Sciatic nerve (tissue), 2 donors: ENCODE measurements around the gene RALGAPB. TPM values are rescaled to one million over a fixed set of nuclear protein-coding genes. Genes with fewer than 3 reads are reported as not detected.
"Not testable (repeated sequence)": the region's sequence is repeated elsewhere in the genome, so short reads cannot be mapped to it uniquely, and the experiment has no call there.

Source experiments
- ATAC-seq: fragments of 200-7000 bp; cut with Tn5 transposase; one replicate; pipeline ENCODE4 v1.9.1; 2020; ENCODE audit warnings: mild to moderate bottlenecking, moderate library complexity
- DNase-seq: peaks from one replicate; pipeline ENCODE4 v3.0.0-alpha.2; 2020; ENCODE audit warnings: low spot score
- intact Hi-C: fragments of 100-400 bp; cut with DNase I; formaldehyde crosslinking; loops from one replicate; pipeline ENCODE4 v1.14.2; 2022
- total RNA-seq: library from RNA; stranded (reverse); fragmentation: NEBNext Ultra II Directional; extraction: Animal tissue kit (Norgen Biotek cat#: 25700); gene quantifications from one replicate; pipeline ENCODE4 v1.2.1, GENCODE V29; 2021
- donor health status: DM: no; HTN: no; CAD: no.
- donor health status: DM: no; HTN: no; CAD: no.

RALGAPB gene
- total RNA-seq, 1 donor from 2014 or later = 40.9 TPM

DNA sequence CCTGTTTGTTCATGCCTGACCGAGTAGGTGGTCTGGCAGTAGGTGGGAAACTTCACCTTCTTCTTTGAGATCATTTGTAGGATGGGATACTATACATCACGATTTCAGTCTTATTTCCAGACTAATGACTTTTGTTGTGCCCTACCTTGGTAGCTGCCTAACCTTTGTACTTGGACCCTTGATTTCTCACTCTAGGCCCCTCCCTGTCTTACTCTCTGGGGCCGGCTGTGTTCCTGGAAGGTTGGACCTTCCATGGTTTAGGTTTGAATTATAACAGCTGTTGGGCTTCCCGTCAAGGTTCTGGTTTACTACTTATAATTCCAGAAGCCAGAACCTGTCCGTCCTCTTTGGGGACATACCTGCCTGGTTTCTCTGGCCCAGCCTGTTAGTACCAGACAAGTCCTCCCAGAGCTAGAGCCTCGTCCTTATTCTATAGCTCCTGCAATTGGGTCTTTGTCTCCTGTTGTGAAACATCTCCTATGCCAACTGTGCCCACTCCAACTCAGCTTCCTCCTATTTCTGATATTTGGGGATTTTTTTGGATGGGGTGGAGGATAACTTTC is 93.5 kb downstream of the RALGAPB start:
- intact Hi-C loops = no loop called here
- DNase-seq (no peak), ATAC-seq (no peak)

DNA sequence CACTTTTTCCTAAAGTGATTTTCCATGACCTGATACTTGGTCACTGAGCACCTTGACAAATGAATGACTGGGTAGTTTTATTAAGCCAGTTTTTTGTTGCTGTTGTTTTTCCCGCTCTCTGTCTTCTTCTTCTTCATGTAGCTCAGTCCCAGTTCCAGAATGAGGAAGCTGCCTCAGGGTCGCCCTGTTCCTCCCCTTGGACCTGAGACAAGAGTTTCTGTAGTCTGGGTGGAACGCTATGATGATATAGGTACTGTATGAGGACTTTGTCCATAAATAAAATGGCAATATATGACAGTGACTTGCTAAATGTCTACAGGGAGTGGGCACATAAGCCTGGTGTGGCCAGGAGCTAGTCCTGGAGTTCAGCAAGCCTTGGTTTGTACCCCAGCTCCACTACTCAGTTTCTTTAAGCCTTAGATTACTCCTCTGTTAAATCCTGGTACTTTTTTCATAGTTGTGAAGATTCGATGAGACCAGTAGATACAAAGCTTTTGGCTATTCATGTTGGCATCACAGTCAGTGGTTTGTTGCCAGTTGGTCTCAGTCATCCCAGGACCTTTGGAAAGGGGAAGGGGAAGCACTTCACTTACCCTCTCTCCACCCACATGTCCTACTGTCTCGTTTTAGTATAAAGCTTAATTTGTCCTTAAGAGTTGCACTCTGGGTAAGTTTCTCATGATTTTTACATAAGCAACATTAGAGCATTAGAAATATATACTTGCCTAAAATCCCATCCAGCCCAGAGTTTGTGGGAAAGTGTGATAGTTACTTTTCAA is 97.3 kb downstream of the RALGAPB start:
- ATAC-seq (no peak), DNase-seq (no peak)
- intact Hi-C loops = no loop called here

DNA sequence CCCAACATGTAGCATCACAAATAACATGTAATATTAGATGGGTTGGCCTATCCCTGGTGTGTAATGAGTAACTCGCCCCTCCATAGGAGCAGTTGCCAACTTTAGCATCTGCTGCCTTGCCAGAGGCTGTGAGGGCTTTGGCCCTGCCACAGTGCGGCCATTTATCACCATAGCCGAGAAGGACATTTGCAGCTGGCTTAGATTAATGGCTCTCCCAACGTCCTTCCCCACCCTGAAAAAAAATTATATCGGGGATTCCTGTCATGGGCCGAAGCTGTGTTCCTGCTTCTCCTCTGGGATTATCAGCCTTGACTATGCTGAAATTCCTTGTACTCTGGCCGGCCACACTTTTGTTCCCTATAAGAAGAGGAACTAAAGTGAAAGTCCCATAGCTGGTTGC is 100.8 kb downstream of the RALGAPB start:
- DNase-seq (no peak), ATAC-seq (no peak)
- intact Hi-C loops = no loop called here

DNA sequence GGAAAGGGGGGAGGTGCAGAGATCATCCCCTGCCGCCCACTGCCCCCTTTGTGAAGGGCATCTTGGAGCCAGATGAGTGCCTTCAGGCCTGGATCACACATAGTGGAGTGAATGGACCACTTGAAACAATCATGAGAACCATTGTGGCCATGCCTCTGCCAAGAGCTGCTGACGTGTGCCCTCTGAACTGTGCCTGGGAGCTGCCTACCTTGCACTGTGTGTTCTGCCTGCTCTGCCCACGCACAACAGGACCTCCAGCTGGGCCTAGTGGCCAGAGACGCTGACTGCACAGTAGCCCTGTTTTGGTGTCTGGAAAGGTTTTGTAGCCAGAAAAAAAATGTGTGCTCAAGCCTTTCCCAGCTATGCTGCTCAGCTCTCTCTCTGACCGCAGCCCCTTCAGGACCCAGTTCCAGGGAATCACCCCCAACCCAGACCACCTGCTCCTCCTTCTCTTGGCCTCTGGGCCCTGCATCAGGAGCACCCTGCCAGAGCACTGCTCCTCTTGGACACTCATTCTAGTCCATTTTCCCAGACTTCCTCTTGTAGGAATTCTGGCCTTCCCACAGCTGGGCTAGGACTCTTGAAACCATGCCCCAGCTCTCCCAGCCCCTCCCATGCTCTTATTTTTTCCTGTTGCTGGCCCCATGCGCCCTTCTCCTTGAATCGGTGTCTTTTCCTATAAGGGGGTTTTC is 106.7 kb downstream of the RALGAPB start:
- intact Hi-C loops = no loop called here
- DNase-seq = no peak
- ATAC-seq = no peak

DNA sequence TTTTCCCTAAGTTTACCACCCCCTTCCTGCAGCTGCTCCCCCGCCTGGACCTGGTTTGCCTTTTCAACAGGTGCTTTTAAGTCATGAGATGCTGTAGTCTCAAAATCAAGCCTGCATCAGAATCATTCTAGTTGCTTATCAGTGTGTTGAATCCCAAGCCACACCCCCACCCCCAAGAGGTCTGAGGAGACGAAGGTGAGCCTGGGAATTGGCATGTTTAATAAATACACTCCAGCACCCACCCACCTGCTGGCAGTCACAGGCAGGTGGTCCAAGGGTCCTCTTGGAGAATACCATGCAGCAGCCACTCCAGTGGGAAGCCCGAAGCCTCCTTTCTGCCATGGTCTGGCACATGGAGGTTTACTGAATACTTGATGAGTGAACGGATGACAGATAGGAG is 107.3 kb downstream of the RALGAPB start:
- DNase-seq = no peak
- ATAC-seq = no peak
- intact Hi-C loops = no loop called here

DNA sequence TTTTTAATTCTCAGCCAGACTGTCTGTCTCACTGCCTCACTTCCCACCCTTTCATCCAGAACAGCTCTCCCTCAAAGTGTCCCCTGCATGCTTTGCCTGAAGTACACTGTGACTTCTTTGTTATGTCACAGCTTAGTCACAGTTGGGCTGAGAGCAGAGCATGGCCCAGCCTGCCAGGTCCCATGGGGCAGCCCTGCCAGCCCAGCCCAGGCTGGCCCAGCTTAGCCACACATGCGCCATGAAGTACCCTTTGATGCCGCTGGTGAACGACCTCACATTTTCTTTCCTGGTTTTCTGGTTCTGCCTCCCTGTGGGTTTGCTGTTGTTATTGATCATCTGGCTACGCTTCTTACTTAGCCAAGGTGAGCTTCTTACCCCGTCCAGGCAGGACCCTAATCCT is 108.4 kb downstream of the RALGAPB start, which contains the start of gene ADIG:
Gene ADIG, plus strand, starts transcription at position 185 of the 400 bp plus-strand sequence. Its CDS starts 54 bp downstream, at position 239.
- intact Hi-C loops = no loop called here
- ATAC-seq = peak; percentile 45
- DNase-seq = no peak

DNA sequence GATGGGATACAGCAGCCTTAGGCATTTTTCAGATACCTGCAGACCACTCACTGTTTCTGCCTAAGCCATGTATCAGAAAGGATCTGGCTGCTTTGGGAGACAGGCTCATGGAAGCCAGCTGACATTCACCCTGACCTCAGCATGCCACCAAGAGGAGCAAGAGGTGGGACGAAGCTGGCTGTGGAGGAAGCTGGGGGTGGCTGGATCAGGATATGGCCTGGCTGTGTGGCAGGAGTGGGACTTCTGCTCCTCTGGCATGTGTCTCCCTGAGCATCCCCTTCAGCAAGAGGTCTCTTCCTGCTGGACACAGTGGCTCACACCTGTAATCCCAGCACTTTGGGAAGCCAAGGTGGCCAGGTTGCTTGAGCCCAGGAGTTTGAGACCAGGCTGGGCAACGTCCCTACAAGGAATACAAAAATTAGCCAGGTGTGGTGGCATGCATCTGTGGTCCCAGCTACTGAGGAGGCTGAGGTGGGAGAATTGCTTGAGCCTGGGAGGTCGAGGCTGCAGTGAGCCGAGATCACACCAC is 109.3 kb downstream of the RALGAPB start:
- intact Hi-C loops = no loop called here
- ATAC-seq (no peak), DNase-seq (no peak)

DNA sequence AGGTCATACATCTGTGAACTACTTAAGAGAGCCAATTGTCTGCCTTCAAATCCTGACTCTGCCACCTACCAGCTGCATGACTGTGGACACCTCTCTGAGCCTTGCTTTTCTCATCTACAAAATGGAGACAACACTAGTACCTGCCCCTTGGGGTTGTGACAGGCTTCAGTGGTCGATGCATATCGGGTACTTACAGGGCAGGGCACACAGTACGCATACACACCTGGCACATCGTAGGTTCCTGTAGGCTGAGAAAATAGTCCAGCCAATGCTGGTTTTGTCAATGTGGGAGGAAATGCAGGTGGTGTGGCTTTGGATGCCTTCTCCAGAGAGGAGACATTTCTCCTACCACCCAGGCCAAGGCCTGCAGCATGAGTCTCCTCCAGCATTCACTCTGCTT is 110.7 kb downstream of the RALGAPB start:
- DNase-seq (no peak), ATAC-seq (no peak)
- intact Hi-C loops = no loop called here

DNA sequence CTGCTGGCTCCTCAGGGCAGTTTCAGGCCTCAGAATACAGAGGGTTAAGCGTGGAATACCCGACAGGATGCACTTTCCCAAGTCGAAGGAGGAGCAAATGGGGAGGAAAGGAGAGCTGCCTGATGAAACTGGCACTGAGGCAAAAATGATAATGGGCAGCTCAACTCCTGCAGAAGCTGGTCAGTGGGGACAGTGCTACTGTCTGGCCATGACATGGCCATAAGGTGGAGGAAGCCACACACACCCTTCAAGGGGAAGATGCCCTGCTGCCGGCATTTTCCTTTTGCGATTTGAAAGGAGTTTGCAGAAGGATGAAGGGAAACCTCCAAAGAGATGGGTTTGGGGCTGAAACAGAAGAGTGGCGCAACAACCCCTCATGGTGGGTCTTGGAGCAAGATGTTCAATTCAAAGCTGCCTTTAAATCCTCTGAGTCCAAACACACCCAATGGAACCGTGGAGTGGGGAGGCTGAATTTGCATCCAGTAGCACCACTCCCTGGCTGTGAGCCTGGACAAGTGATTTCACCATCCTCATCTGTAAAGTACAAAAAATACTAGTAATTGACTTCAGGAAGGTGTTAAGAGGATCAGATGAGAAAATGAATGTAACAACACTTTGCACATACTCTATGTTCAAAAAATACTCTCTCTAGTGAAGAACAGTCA is 111.6 kb downstream of the RALGAPB start:
- DNase-seq = no peak
- intact Hi-C loops = no loop called here
- ATAC-seq = no peak

DNA sequence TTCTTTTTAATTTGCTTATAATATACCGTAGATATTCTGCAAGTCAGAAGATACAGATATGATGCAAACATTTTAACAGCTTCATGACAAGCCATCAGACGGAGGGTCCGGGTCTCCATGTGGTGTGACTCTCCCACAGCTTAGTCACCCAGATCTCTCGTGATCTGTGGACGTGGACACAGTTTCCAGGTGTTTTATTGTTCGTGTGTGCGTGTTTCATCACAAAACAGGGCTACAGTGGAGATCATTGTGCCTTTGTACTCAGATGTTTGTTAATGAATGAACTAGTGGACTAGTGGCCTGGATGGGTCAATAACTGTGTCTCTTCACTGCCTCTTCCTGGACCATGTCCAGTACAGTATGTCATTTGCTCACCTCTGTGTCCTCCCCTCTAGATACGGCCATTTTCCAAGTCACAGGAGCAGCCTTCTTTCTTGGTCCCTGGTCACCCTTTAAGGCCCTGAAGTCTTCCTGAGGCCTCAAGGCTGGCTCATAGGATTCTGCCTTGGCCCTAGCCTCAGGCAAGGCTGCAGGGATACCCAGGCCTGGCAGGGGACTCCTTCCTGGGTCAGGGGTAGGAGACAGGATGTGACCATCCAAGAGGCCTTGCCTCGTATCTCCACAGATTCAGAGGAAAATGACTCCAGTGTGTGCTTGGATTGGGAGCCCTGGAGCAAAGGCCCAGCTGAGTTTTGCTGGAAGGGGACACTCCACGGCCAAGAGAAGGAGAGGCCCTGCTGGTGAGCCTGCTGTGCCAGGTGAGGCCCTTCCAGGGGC is 112.9 kb downstream of the RALGAPB start:
- DNase-seq (no peak), ATAC-seq (no peak)
- intact Hi-C loops = no loop called here

DNA sequence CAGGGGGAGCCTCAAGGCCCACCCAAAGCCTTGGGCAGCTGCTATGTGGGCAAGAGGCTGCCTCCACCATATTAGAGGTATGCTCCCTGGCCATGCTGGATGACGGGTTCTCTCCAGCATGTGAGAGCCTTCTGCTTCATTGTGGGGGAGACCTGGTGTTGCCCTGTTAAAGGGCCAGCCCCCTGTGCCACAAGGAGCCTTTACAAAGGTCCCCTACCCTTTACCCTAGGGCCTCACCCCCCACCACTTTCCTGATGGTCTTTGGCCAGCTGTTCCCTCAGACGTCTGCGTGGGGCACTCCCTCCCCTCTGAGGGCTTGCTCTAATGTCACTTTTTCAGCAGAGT is 113.5 kb downstream of the RALGAPB start:
- intact Hi-C loops = no loop called here
- DNase-seq (no peak), ATAC-seq (no peak)

DNA sequence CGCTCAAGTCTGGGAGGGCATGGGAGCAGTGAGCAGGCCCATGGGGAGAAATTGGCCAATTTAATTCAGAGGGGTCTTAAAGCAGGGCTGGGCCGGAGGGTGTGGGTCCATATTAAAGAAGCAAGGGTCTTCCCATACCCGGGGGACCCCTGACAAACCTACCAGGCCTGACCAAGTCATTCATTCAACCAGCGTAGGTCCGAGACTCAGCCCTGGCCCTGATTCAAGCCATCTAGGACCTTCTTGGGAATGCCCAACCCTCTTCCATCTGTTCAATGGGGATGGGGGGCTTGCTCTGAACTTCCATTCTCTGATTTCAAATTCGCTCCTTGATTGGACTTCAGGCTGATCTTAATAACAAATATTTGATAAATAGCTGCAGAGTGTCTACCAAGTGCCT is 115.7 kb downstream of the RALGAPB start:
- ATAC-seq (no peak), DNase-seq (no peak)
- intact Hi-C loops = no loop called here

DNA sequence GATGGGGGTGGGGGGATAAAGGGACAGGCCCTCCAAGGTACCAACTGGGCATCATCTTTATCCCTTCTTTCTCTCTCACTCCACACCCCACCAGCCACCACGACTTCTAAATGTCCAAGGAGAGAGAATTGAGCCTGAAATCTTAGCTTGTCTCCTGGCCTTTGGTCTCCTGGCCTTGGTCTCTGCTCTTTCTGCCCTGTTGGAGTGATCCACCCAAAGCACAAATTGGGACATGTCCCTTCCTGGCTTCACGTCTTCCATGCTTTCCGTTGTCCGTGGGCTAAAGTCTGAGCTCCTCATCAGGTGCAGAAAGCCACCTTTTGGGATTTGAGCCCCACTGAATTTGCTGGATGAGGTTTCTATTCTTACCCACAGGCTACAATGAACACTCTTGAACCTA is 116.7 kb downstream of the RALGAPB start:
- DNase-seq (no peak), ATAC-seq (no peak)
- intact Hi-C loops = no loop called here

DNA sequence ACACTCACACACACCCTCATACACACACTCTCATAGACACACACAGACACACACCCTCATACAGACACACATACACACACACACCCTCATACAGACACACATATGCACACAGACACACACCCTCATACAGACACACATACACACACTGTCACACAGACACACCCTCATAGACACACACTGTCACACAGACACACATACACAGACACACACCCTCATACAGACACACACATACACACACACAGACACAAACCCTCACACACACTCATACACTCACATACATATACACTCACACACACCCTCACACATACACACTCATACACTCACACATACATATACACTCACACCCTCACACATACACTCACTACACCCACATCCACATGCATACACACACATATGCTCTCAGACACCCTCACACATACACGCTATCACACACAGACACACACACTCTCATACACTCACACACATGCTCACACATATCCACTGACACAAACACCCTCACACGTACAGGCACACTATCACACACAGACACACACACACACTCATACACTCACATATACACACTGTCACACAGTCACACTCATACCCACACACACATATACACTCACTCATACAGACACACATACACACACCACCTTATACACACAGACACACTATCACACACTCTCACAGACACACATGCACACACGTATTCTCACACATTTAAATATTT is 117.5 kb downstream of the RALGAPB start:
- intact Hi-C loops = no loop called here
- DNase-seq (no peak), ATAC-seq (no peak)

DNA sequence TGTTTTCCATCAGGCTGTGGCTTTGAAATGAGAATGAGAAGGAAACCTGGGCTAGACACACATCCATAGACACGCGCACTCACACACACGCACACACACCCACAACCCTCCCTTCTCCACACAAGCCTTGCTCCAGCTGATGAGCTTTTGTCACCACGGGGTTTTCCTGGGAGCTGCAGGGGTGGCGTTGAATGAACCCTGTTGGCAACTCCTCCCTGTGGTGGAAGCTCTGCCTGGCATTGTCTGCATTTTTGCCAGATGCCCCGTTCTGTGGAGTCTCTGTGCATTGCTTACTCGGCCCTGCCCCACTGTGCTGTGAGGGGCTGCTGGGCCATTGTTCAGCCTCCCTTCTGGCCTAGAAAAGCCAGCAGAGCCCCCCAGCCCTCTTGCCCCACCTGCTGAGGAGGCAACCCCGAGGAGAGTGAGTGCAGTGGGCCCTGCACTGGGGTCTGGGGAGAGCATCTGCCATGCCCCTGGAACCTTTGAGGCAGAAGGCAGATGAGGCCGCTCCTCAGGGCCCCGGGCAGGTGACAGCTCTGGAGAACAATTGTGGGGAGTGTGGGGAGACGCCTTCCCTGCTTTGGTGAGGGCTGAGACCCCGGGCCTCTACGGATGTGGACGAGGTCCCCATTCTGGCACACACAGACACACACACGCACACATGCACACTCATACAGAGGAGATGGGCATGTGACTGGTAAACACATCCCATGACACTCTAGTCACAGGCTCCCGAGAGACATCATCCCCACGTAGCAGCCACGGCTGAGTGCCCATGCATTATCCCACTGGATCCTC is 118.2 kb downstream of the RALGAPB start:
- intact Hi-C loops = no loop called here
- ATAC-seq (no peak), DNase-seq (no peak)

DNA sequence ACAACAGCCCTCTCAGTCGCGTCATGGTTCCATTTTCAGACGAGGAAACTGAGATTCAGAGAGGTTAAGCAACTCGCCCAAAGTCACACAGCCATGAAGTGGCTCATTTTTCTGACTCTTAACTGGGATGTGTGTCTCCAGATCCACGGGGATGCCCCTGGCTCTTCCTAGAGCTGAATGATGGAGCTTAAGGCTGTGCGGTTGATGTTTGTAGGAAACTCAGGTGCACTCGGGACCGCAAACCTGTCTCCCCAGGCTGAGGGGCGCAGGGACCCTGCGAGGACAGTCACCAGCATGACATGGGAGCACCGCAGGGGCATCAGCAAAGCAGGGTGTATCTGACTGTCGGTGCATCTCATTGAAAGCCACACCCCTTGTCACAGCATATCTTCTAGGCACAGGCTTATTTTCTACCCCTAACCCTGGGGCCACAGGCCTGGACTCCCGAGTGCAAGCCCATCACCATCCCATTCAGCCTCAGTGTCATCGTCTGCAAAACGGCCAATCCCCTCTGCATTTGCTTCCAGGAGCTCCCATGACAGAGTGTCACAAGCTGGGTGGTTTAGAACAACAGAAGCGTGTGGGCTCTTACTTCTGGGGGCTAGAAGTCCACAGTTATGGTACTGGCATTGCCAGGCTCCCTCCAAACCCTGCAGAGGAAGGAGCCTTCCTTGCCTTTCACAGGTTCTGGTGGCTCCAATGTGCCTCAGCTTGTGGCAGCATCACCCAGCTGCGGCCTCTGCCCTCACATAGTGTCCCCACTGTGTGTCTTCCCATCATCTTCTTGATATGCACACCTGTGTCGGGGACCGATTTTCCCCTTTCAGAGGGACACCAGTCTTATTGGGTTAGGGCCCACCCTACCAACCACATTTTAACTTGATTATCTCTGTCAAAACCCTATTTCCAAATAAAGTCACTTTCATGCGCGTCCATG is 119.1 kb downstream of the RALGAPB start:
- intact Hi-C loops = no loop called here
- DNase-seq (no peak), ATAC-seq (no peak)

DNA sequence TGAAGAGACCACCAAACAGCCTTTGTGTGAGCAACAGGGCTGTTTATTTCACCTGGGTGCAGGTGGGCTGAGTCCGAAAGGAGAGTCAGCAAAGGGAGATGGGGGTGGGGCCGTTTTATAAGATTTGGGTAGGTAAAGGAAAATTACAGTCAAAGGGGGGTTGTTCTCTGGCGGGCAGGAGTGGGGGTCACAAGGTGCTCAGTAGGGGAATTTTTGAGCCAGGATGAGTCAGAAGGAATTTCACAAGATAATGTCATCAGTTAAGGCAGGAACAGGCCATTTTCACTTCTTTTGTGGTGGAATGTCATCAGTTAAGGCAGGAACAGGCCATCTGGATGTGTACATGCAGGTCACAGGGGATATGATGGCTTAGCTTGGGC is 119.8 kb downstream of the RALGAPB start:
- DNase-seq, ATAC-seq, intact Hi-C loops: not testable (repeated sequence)
